ENCODE data around the gene ITPRIP. TPM values are rescaled to one million over a fixed set of nuclear protein-coding genes. Genes with fewer than 3 reads are reported as not detected.

ITPRIP gene
- polyA plus RNA-seq, 1 of the 3 experiments (the other 2 are of a cell fraction) = 22.1 TPM

- 77% methylated on average over 11 of the region's 15 CpGs for WGBS (ENCODE audit: low lambda C conversion rate)
- Histone ChIP-seq H3K27me3 (ENCODE audit: insufficient read depth) (no peaks in the 10 kb centered on the region), H2AFZ (ENCODE audit: low read depth) (no peak overlapping the region), H3K9me2 (no peaks in the 10 kb centered on the region), H3K9me3 (no peaks in the 10 kb centered on the region), H3F3A (replicated peaks; ENCODE audit: insufficient read depth) (peaks cover 24% of the 10 kb centered on the region), H3K79me2 (ENCODE audit: insufficient read depth) (peaks cover 51% of the 10 kb centered on the region), H3K4me3 (ENCODE audit: low read depth in 2 of 2, low read length in 1 of 2) (no peak overlapping the region), H3K4me2 (peak overlapping the region; percentile 55), H3K4me1 (ENCODE audit: control insufficient read depth in 1 of 2, insufficient read depth in 2 of 2, low read depth in 1 of 2, low read length in 1 of 2) (peaks cover 10 to 19% of the 10 kb centered on the region in 2 experiments; a peak in 3 of 4 replicates), H3K36me3 (replicated peaks in 1 of 2; ENCODE audit: control insufficient read depth in 1 of 2, insufficient read depth in 2 of 2, low read length in 1 of 2) (peaks cover 26 to 32% of the 10 kb centered on the region in 2 experiments), H3K9ac (0 out of 2 replicates have a peak overlapping the region, but pooled peaks have one; percentile 7), H3K27ac (ENCODE audit: low read depth in 2 of 2, low read length in 1 of 2) (peak overlapping the region in 1 of 2 experiments; percentile 87; a peak in 2 of 4 replicates), H4K20me1 (ENCODE audit: insufficient read depth) (peaks cover 7% of the 10 kb centered on the region; the same call in 1 of the 2 replicates)
- DNase-seq = no peak
- POLR2A ChIA-PET = no interaction called here
- peak; percentile 47; the same call in 1 of the 2 replicates for TF ChIP-seq TCF12 (IDR thresholded peaks at IDR 0.05)
- TF ChIP-seq, protein P1, sequence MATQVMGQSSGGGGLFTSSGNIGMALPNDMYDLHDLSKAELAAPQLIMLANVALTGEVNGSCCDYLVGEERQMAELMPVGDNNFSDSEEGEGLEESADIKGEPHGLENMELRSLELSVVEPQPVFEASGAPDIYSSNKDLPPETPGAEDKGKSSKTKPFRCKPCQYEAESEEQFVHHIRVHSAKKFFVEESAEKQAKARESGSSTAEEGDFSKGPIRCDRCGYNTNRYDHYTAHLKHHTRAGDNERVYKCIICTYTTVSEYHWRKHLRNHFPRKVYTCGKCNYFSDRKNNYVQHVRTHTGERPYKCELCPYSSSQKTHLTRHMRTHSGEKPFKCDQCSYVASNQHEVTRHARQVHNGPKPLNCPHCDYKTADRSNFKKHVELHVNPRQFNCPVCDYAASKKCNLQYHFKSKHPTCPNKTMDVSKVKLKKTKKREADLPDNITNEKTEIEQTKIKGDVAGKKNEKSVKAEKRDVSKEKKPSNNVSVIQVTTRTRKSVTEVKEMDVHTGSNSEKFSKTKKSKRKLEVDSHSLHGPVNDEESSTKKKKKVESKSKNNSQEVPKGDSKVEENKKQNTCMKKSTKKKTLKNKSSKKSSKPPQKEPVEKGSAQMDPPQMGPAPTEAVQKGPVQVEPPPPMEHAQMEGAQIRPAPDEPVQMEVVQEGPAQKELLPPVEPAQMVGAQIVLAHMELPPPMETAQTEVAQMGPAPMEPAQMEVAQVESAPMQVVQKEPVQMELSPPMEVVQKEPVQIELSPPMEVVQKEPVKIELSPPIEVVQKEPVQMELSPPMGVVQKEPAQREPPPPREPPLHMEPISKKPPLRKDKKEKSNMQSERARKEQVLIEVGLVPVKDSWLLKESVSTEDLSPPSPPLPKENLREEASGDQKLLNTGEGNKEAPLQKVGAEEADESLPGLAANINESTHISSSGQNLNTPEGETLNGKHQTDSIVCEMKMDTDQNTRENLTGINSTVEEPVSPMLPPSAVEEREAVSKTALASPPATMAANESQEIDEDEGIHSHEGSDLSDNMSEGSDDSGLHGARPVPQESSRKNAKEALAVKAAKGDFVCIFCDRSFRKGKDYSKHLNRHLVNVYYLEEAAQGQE (IDR thresholded peaks at IDR 0.05; ENCODE audit: low read depth, low read length) = peak; percentile 44; the same call in 1 of the 2 replicates
- no peak for TF ChIP-seq IRF3 (IDR thresholded peaks at IDR 0.05; ENCODE audit: low read depth, low read length)
- no peak for TF ChIP-seq JUND (IDR thresholded peaks at IDR 0.05)
- TF ChIP-seq, protein P2, sequence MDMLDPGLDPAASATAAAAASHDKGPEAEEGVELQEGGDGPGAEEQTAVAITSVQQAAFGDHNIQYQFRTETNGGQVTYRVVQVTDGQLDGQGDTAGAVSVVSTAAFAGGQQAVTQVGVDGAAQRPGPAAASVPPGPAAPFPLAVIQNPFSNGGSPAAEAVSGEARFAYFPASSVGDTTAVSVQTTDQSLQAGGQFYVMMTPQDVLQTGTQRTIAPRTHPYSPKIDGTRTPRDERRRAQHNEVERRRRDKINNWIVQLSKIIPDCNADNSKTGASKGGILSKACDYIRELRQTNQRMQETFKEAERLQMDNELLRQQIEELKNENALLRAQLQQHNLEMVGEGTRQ (IDR thresholded peaks at IDR 0.05; ENCODE audit: borderline replicate concordance, low read depth, low read length) = no peak
- TF ChIP-seq MEF2A (IDR thresholded peaks at IDR 0.05; ENCODE audit: borderline replicate concordance, low read depth) = no peak
- peak; percentile 71 for TF ChIP-seq NFIC (IDR thresholded peaks at IDR 0.05; ENCODE audit: borderline replicate concordance)
- TF ChIP-seq YY1 (IDR thresholded peaks at IDR 0.05; ENCODE audit: low read depth) = no peak
- no peak for TF ChIP-seq GABPA (IDR thresholded peaks at IDR 0.05; ENCODE audit: low read depth)
- CTCF ChIA-PET = interaction anchor here (0.8 to 10.3 kb wide), 4 partner anchors 16 to 422 kb away, joined by 3 to 152 read pairs (median 63); partner anchors contain the start of gene CFAP58
These were observed 28.0 kb downstream of the ITPRIP start for GRCh38 chr10:104309980-104310978.

All from SK-N-SH (cell line).